Thyroid gland (tissue), 4 donors: ENCODE results near the gene HOTAIR. TPM values are rescaled to one million over a fixed set of nuclear protein-coding genes. Genes with fewer than 3 reads are reported as not detected.

Experiments used
- DNase-seq, 2 donors: peaks; one replicate each; pipeline ENCODE4 v3.0.0-alpha.2; 2019
- H3K27ac ChIP-seq, 3 donors: fragments of 200-600 bp; sonication (generic); 1 replicate in 2 of 3; 2 replicates in 1 of 3; pipeline ENCODE4 v1.5.1; 2016 to 2019; ENCODE audit warnings: mild to moderate bottlenecking in 1 of 3, moderate library complexity in 1 of 3
- H3K27me3 ChIP-seq: fragments of 200-600 bp; sonication (generic); one replicate; pipeline ENCODE4 v1.5.1; 2019
- H3K36me3 ChIP-seq, 2 donors: fragments of 200-600 bp; sonication (generic); one replicate each; pipeline ENCODE4 v1.5.1; 2016 to 2019
- H3K4me1 ChIP-seq, 2 donors: fragments of 200-600 bp; sonication (generic); one replicate each; pipeline ENCODE4 v1.5.1; 2017 to 2019
- H3K4me3 ChIP-seq, 3 donors: fragments of 200-600 bp; sonication (generic); replicated peaks in 1 of 3; 1 replicate in 2 of 3; 2 replicates in 1 of 3; pipeline ENCODE4 v1.5.1; 2016; ENCODE audit warnings: mild to moderate bottlenecking in 1 of 3
- H3K9me3 ChIP-seq: fragments of 200-600 bp; sonication (generic); one replicate; pipeline ENCODE4 v1.5.1; 2017
- CTCF ChIP-seq, 6 experiments: fragments of 200-600 bp in 3 of 6; fragments of 450-650 bp in 3 of 6; sonication (generic) in 3 of 6; IDR thresholded peaks; one replicate each; pipeline ENCODE4 v1.5.1; 2016 to 2019; ENCODE audit warnings: antibody characterized with exemption in 6 of 6, mild to moderate bottlenecking in 2 of 6, inconsistent platforms in 1 of 6, moderate library complexity in 1 of 6
- POLR2A ChIP-seq, 2 donors: fragments of 450-650 bp; IDR thresholded peaks; one replicate each; pipeline ENCODE4 v1.6.1; 2017; ENCODE audit warnings: antibody characterized with exemption in 2 of 2, mild to moderate bottlenecking in 2 of 2, moderate library complexity in 1 of 2
- WGBS, 2 donors: methylation state at CpG; one replicate each; pipeline ENCODE4 v1.1.5; 2017; 5-methylcytosine and 5-hydroxymethylcytosine counted together
- intact Hi-C: fragments of 100-400 bp; cut with DNase I; formaldehyde crosslinking; loops from one replicate; pipeline ENCODE4 v1.15.1; 2023
- total RNA-seq, 4 donors: library from RNA; depleted of rRNA; stranded (reverse); fragments of >200 nt; gene quantifications; one replicate each; pipeline ENCODE4 v1.2.3, GENCODE V29; 2016

HOTAIR gene
- total RNA-seq, 4 donors from 2014 or later = not detected

- no peak for TF ChIP-seq POLR2A (IDR thresholded peaks at IDR 0.05)
- no peak for TF ChIP-seq CTCF (IDR thresholded peaks at IDR 0.05)
- H3K4me1 ChIP-seq = peaks cover 5 to 14% of the 10 kb centered on the region in 2 donors
- peaks cover 67% of the 10 kb centered on the region for H3K27me3 ChIP-seq
- no peak overlapping the region for H3K27ac ChIP-seq
- H3K36me3 ChIP-seq = no peaks in the 10 kb centered on the region
- no peaks in the 10 kb centered on the region for H3K9me3 ChIP-seq
- intact Hi-C loops = no loop called here
- 5% methylated on average over 30 to 32 of the region's 34 CpGs for WGBS, 2 donors
- H3K4me3 ChIP-seq = no peak overlapping the region
- no peak for DNase-seq
These were observed 23.8 kb downstream of the HOTAIR start for GRCh38 chr12:53950789-53951576.

GRCh38 chr12:53950437-53950773, 24.3 kb downstream of the HOTAIR start:
- Histone ChIP-seq H3K4me1 (peaks cover 5 to 13% of the 10 kb centered on the region in 2 donors), H3K4me3 (no peak overlapping the region), H3K27me3 (peaks cover 68% of the 10 kb centered on the region), H3K36me3 (no peaks in the 10 kb centered on the region), H3K9me3 (no peaks in the 10 kb centered on the region), H3K27ac (no peak overlapping the region)
- TF ChIP-seq POLR2A (IDR thresholded peaks at IDR 0.05) (no peak), CTCF (IDR thresholded peaks at IDR 0.05) (no peak)
- DNase-seq = no peak
- intact Hi-C loops = no loop called here
- WGBS, 2 donors = 2 to 5% methylated on average over 10 of the region's 10 CpGs

- intact Hi-C loops = no loop called here
- TF ChIP-seq POLR2A (IDR thresholded peaks at IDR 0.05) = no peak
- TF ChIP-seq CTCF (IDR thresholded peaks at IDR 0.05) = no peak
- Histone ChIP-seq H3K9me3 (no peaks in the 10 kb centered on the region), H3K36me3 (no peaks in the 10 kb centered on the region), H3K4me1 (peaks cover 5 to 8% of the 10 kb centered on the region in 2 donors), H3K27ac (no peak overlapping the region), H3K27me3 (peaks cover 68% of the 10 kb centered on the region), H3K4me3 (no peak overlapping the region)
- no peak for DNase-seq
- 2 to 5% methylated on average over 23 to 26 of the region's 34 CpGs for WGBS, 2 donors
These were observed 24.9 kb downstream of the HOTAIR start for GRCh38 chr12:53949631-53950436.

- no peak for DNase-seq
- intact Hi-C loops = no loop called here
These were observed 25.8 kb downstream of the HOTAIR start for GRCh38 chr12:53948650-53949593.

More at GRCh38 chr12:53948650-53949593, 25.8 kb downstream of the HOTAIR start:
- H3K36me3 ChIP-seq = no peaks in the 10 kb centered on the region
- H3K4me3 ChIP-seq = no peak overlapping the region
- peaks cover 5 to 7% of the 10 kb centered on the region in 2 donors for H3K4me1 ChIP-seq
- WGBS, 2 donors = 39 to 47% methylated on average over 3 to 9 of the region's 9 CpGs
- H3K27ac ChIP-seq = no peak overlapping the region
- no peaks in the 10 kb centered on the region for H3K9me3 ChIP-seq
- peaks cover 67% of the 10 kb centered on the region for H3K27me3 ChIP-seq
- no peak for TF ChIP-seq CTCF (IDR thresholded peaks at IDR 0.05)
- no peak for TF ChIP-seq POLR2A (IDR thresholded peaks at IDR 0.05)
